ENCODE measurements around the gene SND1.

- TF ChIP-seq HOXA7 (CRISPR knock-in tag; IDR thresholded peaks at IDR 0.05; ENCODE audit: borderline replicate concordance) (no peak), CTCF (tag by site-specific recombination; IDR thresholded peaks at IDR 0.05) (no peak), ZNF629 (tag by site-specific recombination; IDR thresholded peaks at IDR 0.05) (no peak), ZBTB6 (tag by site-specific recombination; IDR thresholded peaks at IDR 0.05) (no peak), ZNF302 (tag by site-specific recombination; IDR thresholded peaks at IDR 0.05; ENCODE audit: low read depth) (no peak), ZNF670 (tag by site-specific recombination; IDR thresholded peaks at IDR 0.05; ENCODE audit: low read depth) (no peak), ZNF624 (tag by site-specific recombination; IDR thresholded peaks at IDR 0.05) (no peak), ZNF280D (tag by site-specific recombination; IDR thresholded peaks at IDR 0.05) (no peak), REST (tag by site-specific recombination; IDR thresholded peaks at IDR 0.05) (no peak), ZNF18 (tag by site-specific recombination; IDR thresholded peaks at IDR 0.05) (no peak), PRDM4 (tag by site-specific recombination; IDR thresholded peaks at IDR 0.05) (no peak), ZNF280C (tag by site-specific recombination; IDR thresholded peaks at IDR 0.05) (no peak), ZNF830 (tag by site-specific recombination; IDR thresholded peaks at IDR 0.05; ENCODE audit: low read depth) (no peak)
These were observed 230.4 kb downstream of the SND1 start for GRCh38 chr7:127882313-127882920.
